CD14-positive monocyte (primary cell): ENCODE data around the gene RAPGEF5. TPM values are rescaled to one million over a fixed set of nuclear protein-coding genes. Genes with fewer than 3 reads are reported as not detected.

Experiments used
- DNase-seq, 3 donors: peaks; one replicate each; pipeline ENCODE4 v3.0.0-alpha.2; 2011 to 2022
- H2AFZ ChIP-seq: 2 replicates; pipeline ENCODE4 v1.6.0; 2012; ENCODE audit warnings: mild to moderate bottlenecking, low read depth, low read length, inconsistent platforms; ENCODE audit not compliant: insufficient read depth, poor library complexity, severe bottlenecking
- H3K27ac ChIP-seq, 2 donors: 1 replicate in 1 of 2; 2 replicates in 1 of 2; pipeline ENCODE4 v1.5.1; 2012 to 2013; ENCODE audit warnings: low read length in 2 of 2, control low read depth in 1 of 2, inconsistent platforms in 1 of 2, low read depth in 1 of 2, mild to moderate bottlenecking in 1 of 2
- H3K27me3 ChIP-seq, 2 donors: one replicate each; pipeline versions ENCODE4 v1.6.0 to v1.6.1; 2011 to 2013; ENCODE audit warnings: low read length in 2 of 2; ENCODE audit not compliant: control insufficient read depth in 2 of 2, insufficient read depth in 2 of 2
- H3K36me3 ChIP-seq, 2 donors: replicated peaks in 1 of 2; 1 replicate in 1 of 2; 2 replicates in 1 of 2; pipeline versions ENCODE4 v1.5.1 to v1.6.1; 2012 to 2013; ENCODE audit warnings: low read length in 2 of 2, control low read depth in 1 of 2, inconsistent platforms in 1 of 2, mild to moderate bottlenecking in 1 of 2; ENCODE audit not compliant: insufficient read depth in 2 of 2, control insufficient read depth in 1 of 2
- H3K4me1 ChIP-seq, 2 donors: 1 replicate in 1 of 2; 2 replicates in 1 of 2; pipeline versions ENCODE4 v1.5.1 to v1.6.1; 2012 to 2013; ENCODE audit warnings: low read length in 2 of 2, control low read depth in 1 of 2, inconsistent platforms in 1 of 2, mild to moderate bottlenecking in 1 of 2, moderate library complexity in 1 of 2; ENCODE audit not compliant: insufficient read depth in 2 of 2, control insufficient read depth in 1 of 2
- H3K4me2 ChIP-seq: replicated peaks from 2 replicates; pipeline ENCODE3; 2012; ENCODE audit warnings: low read length, moderate library complexity, mild to moderate bottlenecking; ENCODE audit not compliant: poor library complexity, severe bottlenecking; ENCODE audit errors: extremely low read depth
- H3K4me3 ChIP-seq, 3 experiments: fragments of 200-600 bp in 1 of 3; sonication (generic) in 1 of 3; replicated peaks in 1 of 3; 1 replicate in 2 of 3; 2 replicates in 1 of 3; pipeline ENCODE4 v1.5.1; 2011 to 2013; ENCODE audit warnings: low read length in 3 of 3, mild to moderate bottlenecking in 3 of 3, control low read depth in 2 of 3, low read depth in 2 of 3, inconsistent platforms in 1 of 3, moderate library complexity in 1 of 3
- H3K79me2 ChIP-seq: 2 replicates; pipeline ENCODE4 v1.6.0; 2012; ENCODE audit warnings: mild to moderate bottlenecking, control low read depth, inconsistent platforms, low read length, moderate library complexity; ENCODE audit not compliant: insufficient read depth
- H3K9ac ChIP-seq: 2 replicates; pipeline ENCODE4 v1.6.0; 2017; ENCODE audit warnings: low read length, mild to moderate bottlenecking; ENCODE audit not compliant: insufficient read depth, poor library complexity, severe bottlenecking
- H3K9me3 ChIP-seq, 2 donors: replicated peaks in 1 of 2; 1 replicate in 1 of 2; 2 replicates in 1 of 2; pipeline versions ENCODE4 v1.5.1 to v1.6.1; 2012 to 2013; ENCODE audit warnings: low read length in 2 of 2, control low read depth in 1 of 2; ENCODE audit not compliant: control insufficient read depth in 1 of 2, insufficient read depth in 1 of 2
- H4K20me1 ChIP-seq: 2 replicates; pipeline ENCODE4 v1.6.0; 2012; ENCODE audit warnings: mild to moderate bottlenecking, low read length, control low read depth, moderate library complexity; ENCODE audit not compliant: insufficient read depth
- H3K27ac Mint-ChIP-seq, 7 donors: one replicate each; pipeline ENCODE4 v1.8.0; 2020; ENCODE audit warnings: mild to moderate bottlenecking in 7 of 7, mixed read lengths in 7 of 7, moderate library complexity in 6 of 7, inconsistent platforms in 2 of 7
- H3K27me3 Mint-ChIP-seq, 3 donors: one replicate each; pipeline ENCODE4 v1.8.0; 2021 to 2022; ENCODE audit warnings: low read depth in 3 of 3, mild to moderate bottlenecking in 3 of 3, mixed read lengths in 3 of 3, moderate library complexity in 3 of 3, inconsistent platforms in 1 of 3
- H3K36me3 Mint-ChIP-seq, 2 donors: one replicate each; pipeline ENCODE4 v1.8.0; 2020; ENCODE audit warnings: mixed read lengths in 2 of 2, inconsistent platforms in 1 of 2, mild to moderate bottlenecking in 1 of 2
- H3K4me1 Mint-ChIP-seq: one replicate; pipeline ENCODE4 v1.8.0; 2020; ENCODE audit warnings: mild to moderate bottlenecking, mixed read lengths
- H3K4me3 Mint-ChIP-seq, 2 donors: one replicate each; pipeline ENCODE4 v1.8.0; 2020; ENCODE audit warnings: mild to moderate bottlenecking in 2 of 2, mixed read lengths in 2 of 2, moderate library complexity in 1 of 2
- H3K9me3 Mint-ChIP-seq, 7 donors: one replicate each; pipeline ENCODE4 v1.8.0; 2020 to 2022; ENCODE audit warnings: mixed read lengths in 7 of 7, mild to moderate bottlenecking in 6 of 7, moderate library complexity in 6 of 7, inconsistent platforms in 2 of 7
- whole genome bisulfite sequencing: methylation state at CpG from one replicate; pipeline ENCODE4 v1.1.5; 2013; ENCODE audit warnings: missing lambda C conversion rate; ENCODE audit not compliant: insufficient coverage; 5-methylcytosine and 5-hydroxymethylcytosine counted together
- intact Hi-C, 2 donors: fragments of 100-400 bp; cut with micrococcal nuclease; formaldehyde crosslinking; loops; one replicate each; pipeline versions ENCODE4 v1.15.0 to v1.15.1; 2023
- polyA plus RNA-seq, 3 donors: library from polyadenylated mRNA; depleted of rRNA in 1 of 3; unstranded in 2 of 3; stranded (reverse) in 1 of 3; fragments of 300-500 nt in 2 of 3; fragments of >200 nt in 1 of 3; fragmentation: Illumina TruSeq in 2 of 3; gene quantifications; 1 replicate in 2 of 3; 2 replicates in 1 of 3; pipeline ENCODE4 v1.2.3, GENCODE V29; 2012 to 2021
- TF ChIP-seq, protein P1 (sequence below): fragments of 200-600 bp; IDR thresholded peaks from one replicate; pipeline ENCODE4 v1.8.0; 2022; ENCODE audit warnings: antibody characterized with exemption, mild to moderate bottlenecking

The RAPGEF5 gene
- polyA plus RNA-seq, 3 donors = not detected

DNA sequence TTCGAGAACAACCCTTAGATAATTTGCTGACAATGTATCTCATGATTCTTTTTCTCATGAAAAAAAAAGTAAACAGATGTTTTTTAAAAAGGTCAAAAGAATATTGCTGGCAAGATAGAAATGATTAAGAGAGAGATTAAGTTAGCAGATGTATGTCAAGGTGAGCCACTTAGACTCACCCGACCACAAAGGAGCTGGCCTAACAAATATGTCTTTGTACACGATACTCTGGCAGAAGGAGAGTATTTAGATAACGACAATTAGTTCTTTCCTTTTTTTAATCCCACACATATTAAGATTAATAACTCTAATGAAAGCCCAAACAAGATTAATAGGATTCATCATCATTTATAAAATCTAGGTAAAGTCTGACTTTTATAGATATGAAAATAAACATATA is 156.7 kb downstream of the RAPGEF5 start:
- H3K4me3 ChIP-seq = no peak overlapping the region
- H3K9me3 ChIP-seq = no peaks in the 10 kb centered on the region
- Mint-ChIP-seq H3K9me3 (peaks cover 0 to 2% (median 0%) of the 10 kb centered on the region in 7 donors), H3K27ac (no peak overlapping the region), H3K4me3 (no peak overlapping the region), H3K27me3 (peaks cover 0 to 3% (median 2%) of the 10 kb centered on the region in 3 donors), H3K4me1 (no peaks in the 10 kb centered on the region), H3K36me3 (no peaks in the 10 kb centered on the region)
- no peaks in the 10 kb centered on the region for H4K20me1 ChIP-seq
- no peaks in the 10 kb centered on the region for H3K27me3 ChIP-seq
- TF ChIP-seq, protein P1, sequence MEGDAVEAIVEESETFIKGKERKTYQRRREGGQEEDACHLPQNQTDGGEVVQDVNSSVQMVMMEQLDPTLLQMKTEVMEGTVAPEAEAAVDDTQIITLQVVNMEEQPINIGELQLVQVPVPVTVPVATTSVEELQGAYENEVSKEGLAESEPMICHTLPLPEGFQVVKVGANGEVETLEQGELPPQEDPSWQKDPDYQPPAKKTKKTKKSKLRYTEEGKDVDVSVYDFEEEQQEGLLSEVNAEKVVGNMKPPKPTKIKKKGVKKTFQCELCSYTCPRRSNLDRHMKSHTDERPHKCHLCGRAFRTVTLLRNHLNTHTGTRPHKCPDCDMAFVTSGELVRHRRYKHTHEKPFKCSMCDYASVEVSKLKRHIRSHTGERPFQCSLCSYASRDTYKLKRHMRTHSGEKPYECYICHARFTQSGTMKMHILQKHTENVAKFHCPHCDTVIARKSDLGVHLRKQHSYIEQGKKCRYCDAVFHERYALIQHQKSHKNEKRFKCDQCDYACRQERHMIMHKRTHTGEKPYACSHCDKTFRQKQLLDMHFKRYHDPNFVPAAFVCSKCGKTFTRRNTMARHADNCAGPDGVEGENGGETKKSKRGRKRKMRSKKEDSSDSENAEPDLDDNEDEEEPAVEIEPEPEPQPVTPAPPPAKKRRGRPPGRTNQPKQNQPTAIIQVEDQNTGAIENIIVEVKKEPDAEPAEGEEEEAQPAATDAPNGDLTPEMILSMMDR = no peak
- no peak overlapping the region for H3K9ac ChIP-seq
- no peaks in the 10 kb centered on the region for H3K79me2 ChIP-seq
- H3K4me2 ChIP-seq = no peak overlapping the region
- intact Hi-C loops = no loop called here
- no peak overlapping the region for H2AFZ ChIP-seq
- no peaks in the 10 kb centered on the region for H3K4me1 ChIP-seq
- WGBS = no CpG with 5 or more reads among the region's 4 CpGs
- no peaks in the 10 kb centered on the region for H3K36me3 ChIP-seq
- no peak overlapping the region for H3K27ac ChIP-seq
- DNase-seq = no peak

DNA sequence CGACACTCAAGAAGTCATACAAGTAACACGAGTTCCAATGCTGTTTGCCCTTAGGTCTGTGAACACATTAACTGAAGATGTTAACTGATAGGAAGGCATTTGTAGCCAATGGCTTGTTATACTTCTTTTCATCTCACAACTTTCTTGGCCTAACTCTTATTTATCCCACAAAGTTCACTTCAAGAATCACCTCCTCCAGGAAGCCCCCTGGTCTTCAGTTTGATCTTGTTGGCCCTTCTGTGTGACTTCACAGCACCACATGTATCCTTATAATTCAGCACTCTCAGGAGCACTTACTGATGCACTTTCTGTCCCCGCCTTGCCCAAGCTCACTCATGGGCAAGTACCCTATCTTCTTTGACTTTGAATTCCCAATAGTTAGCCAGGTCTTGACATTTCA is 159.6 kb downstream of the RAPGEF5 start:
- no peak overlapping the region for H3K9ac ChIP-seq
- no peaks in the 10 kb centered on the region for H3K9me3 ChIP-seq
- H3K79me2 ChIP-seq = no peaks in the 10 kb centered on the region
- no peak overlapping the region for H3K4me2 ChIP-seq
- peaks cover 0 to 3% (median 2%) of the 10 kb centered on the region in 3 donors for H3K27me3 Mint-ChIP-seq
- no peaks in the 10 kb centered on the region for H3K36me3 Mint-ChIP-seq
- no peaks in the 10 kb centered on the region for H3K27me3 ChIP-seq
- no peak overlapping the region for H2AFZ ChIP-seq
- H3K4me3 Mint-ChIP-seq = no peak overlapping the region
- H3K36me3 ChIP-seq = no peaks in the 10 kb centered on the region
- no peak overlapping the region for H3K27ac ChIP-seq
- WGBS = 100% methylated on average over 1 of the region's 3 CpGs
- no peaks in the 10 kb centered on the region for H3K4me1 ChIP-seq
- peaks cover 0 to 2% (median 0%) of the 10 kb centered on the region in 7 donors for H3K9me3 Mint-ChIP-seq
- intact Hi-C loops = no loop called here
- no peaks in the 10 kb centered on the region for H4K20me1 ChIP-seq
- DNase-seq = no peak
- TF ChIP-seq, protein P1 = no peak
- H3K4me3 ChIP-seq = no peak overlapping the region
- H3K4me1 Mint-ChIP-seq = no peaks in the 10 kb centered on the region
- H3K27ac Mint-ChIP-seq = no peak overlapping the region
